ENCODE results near the gene SVOP.

DNA sequence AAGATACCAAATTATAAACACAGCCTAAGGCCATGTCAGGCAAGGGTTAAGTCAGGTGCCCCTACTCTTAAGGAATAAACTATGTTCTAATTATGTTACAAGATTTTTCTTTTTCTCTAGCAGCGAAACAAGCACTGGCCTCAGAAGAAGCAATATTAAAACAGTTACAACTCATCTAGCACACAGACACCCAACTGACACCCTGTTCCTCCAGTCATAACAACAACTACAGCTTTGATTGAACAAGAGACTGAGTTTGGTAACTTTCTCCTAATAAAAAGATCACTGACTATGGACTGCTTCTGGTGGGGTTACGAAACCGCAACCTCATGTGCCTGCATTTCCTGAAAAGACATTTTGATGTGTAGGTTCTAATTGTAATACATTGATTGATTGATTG, 144.3 kb downstream of the SVOP start:
- TF ChIP-seq, protein P1, sequence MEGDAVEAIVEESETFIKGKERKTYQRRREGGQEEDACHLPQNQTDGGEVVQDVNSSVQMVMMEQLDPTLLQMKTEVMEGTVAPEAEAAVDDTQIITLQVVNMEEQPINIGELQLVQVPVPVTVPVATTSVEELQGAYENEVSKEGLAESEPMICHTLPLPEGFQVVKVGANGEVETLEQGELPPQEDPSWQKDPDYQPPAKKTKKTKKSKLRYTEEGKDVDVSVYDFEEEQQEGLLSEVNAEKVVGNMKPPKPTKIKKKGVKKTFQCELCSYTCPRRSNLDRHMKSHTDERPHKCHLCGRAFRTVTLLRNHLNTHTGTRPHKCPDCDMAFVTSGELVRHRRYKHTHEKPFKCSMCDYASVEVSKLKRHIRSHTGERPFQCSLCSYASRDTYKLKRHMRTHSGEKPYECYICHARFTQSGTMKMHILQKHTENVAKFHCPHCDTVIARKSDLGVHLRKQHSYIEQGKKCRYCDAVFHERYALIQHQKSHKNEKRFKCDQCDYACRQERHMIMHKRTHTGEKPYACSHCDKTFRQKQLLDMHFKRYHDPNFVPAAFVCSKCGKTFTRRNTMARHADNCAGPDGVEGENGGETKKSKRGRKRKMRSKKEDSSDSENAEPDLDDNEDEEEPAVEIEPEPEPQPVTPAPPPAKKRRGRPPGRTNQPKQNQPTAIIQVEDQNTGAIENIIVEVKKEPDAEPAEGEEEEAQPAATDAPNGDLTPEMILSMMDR (conservative IDR thresholded peaks at IDR 0.05 in 1 of 2, IDR thresholded peaks at IDR 0.05 in 1 of 2; ENCODE audit: low read depth in 1 of 2, low read length in 2 of 2) = no peak
- no peak for TF ChIP-seq EZH2 (IDR thresholded peaks at IDR 0.05; ENCODE audit: low read length, missing control alignments)
